ENCODE measurements around the gene RPL18A. TPM values are rescaled to one million over a fixed set of nuclear protein-coding genes. Genes with fewer than 3 reads are reported as not detected.

RPL18A gene
- total RNA-seq, 1 donor from 2014 or later: 2,478 TPM

- Histone ChIP-seq H3K4me3 (ENCODE audit: low read depth, low read length) (no peak overlapping the region), H3K36me3 (ENCODE audit: control insufficient read depth, insufficient read depth, low read length) (no peaks in the 10 kb centered on the region), H3K27me3 (ENCODE audit: control insufficient read depth, insufficient read depth, low read length) (peaks cover 57% of the 10 kb centered on the region)
- TF ChIP-seq CTCF (IDR thresholded peaks at IDR 0.05; ENCODE audit: insufficient read depth, low read length, poor library complexity, severe bottlenecking): no peak
- no peak for DNase-seq (ENCODE audit: low read depth)
These were observed 14.4 kb downstream of the RPL18A start for GRCh38 chr19:17873786-17874757.

GRCh38 chr19:17874758-17875135 lies 15.0 kb downstream of the RPL18A start:
- H3K4me3 ChIP-seq (ENCODE audit: low read depth, low read length): no peak overlapping the region
- H3K27me3 ChIP-seq (ENCODE audit: control insufficient read depth, insufficient read depth, low read length): peaks cover 52% of the 10 kb centered on the region
- no peak for TF ChIP-seq CTCF (IDR thresholded peaks at IDR 0.05; ENCODE audit: insufficient read depth, low read length, poor library complexity, severe bottlenecking)
- no peak for DNase-seq (ENCODE audit: low read depth)
- H3K36me3 ChIP-seq (ENCODE audit: control insufficient read depth, insufficient read depth, low read length): no peaks in the 10 kb centered on the region

- DNase-seq (ENCODE audit: low read depth): no peak
- H3K36me3 ChIP-seq (ENCODE audit: control insufficient read depth, insufficient read depth, low read length): no peaks in the 10 kb centered on the region
- no peak for TF ChIP-seq CTCF (IDR thresholded peaks at IDR 0.05; ENCODE audit: insufficient read depth, low read length, poor library complexity, severe bottlenecking)
- H3K4me3 ChIP-seq (ENCODE audit: low read depth, low read length): no peak overlapping the region
- H3K27me3 ChIP-seq (ENCODE audit: control insufficient read depth, insufficient read depth, low read length): peaks cover 22% of the 10 kb centered on the region
These were observed 18.0 kb downstream of the RPL18A start for GRCh38 chr19:17877696-17878095.

- peaks cover 5% of the 10 kb centered on the region for H3K27me3 ChIP-seq (ENCODE audit: control insufficient read depth, insufficient read depth, low read length)
- no peak for DNase-seq (ENCODE audit: low read depth)
- H3K36me3 ChIP-seq (ENCODE audit: control insufficient read depth, insufficient read depth, low read length): no peaks in the 10 kb centered on the region
- no peak overlapping the region for H3K4me3 ChIP-seq (ENCODE audit: low read depth, low read length)
- TF ChIP-seq CTCF (IDR thresholded peaks at IDR 0.05; ENCODE audit: insufficient read depth, low read length, poor library complexity, severe bottlenecking): no peak
These were observed 19.8 kb downstream of the RPL18A start for GRCh38 chr19:17879466-17879865.

DNA sequence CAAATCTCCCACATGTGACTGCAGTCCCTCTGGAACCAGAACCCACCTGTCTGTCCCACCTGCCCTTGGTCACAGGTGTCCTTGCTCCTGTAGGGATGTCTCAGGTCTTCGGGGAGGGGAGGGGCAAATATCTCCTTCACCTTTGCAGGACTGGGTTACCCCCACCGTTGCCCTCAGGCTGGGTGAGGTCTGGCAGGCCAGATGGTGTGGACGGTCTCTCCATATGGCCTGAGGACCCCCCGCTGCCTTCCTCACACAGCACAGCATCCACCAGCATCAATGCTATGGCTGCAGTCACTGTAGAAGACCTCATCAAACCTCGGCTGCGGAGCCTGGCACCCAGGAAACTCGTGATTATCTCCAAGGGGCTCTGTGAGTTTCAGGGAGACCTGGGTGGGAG lies 22.0 kb downstream of the RPL18A start:
- H3K4me3 ChIP-seq (ENCODE audit: low read depth, low read length): no peak overlapping the region
- no peak for DNase-seq (ENCODE audit: low read depth)
- no peaks in the 10 kb centered on the region for H3K27me3 ChIP-seq (ENCODE audit: control insufficient read depth, insufficient read depth, low read length)
- no peak for TF ChIP-seq CTCF (IDR thresholded peaks at IDR 0.05; ENCODE audit: insufficient read depth, low read length, poor library complexity, severe bottlenecking)
- no peaks in the 10 kb centered on the region for H3K36me3 ChIP-seq (ENCODE audit: control insufficient read depth, insufficient read depth, low read length)
